IMR-90 (cell line): Measurements from ENCODE around the gene DPYD. TPM values are rescaled to one million over a fixed set of nuclear protein-coding genes. Genes with fewer than 3 reads are reported as not detected.
A peak's percentile ranks its signal among the peaks of the same experiment; 100 is the strongest.

Experiments
- ATAC-seq: fragments of 200-7000 bp; cut with Tn5 transposase; 2 replicates; pipeline ENCODE4 v1.9.1; 2020; ENCODE audit warnings: low read depth, mild to moderate bottlenecking, moderate library complexity
- BruUV-seq: library from RNA; stranded (reverse); fragments of 400-500 nt; replicated peaks from 2 replicates; lab custom pipeline; 2021; lab: Mats Ljungman, UMichigan
- CTCF ChIA-PET: fragments of 300-600 bp; formaldehyde crosslinking; extraction: SDS; loops from one replicate; lab custom pipeline; 2021; ENCODE audit warnings: antibody characterized with exemption; lab: Yijun Ruan, JAX
- POLR2A ChIA-PET: fragments of 300-600 bp; sonication (Branson Sonifier 250); formaldehyde crosslinking; loops from one replicate; lab custom pipeline; 2022; ENCODE audit warnings: antibody characterized with exemption; ENCODE audit not compliant: unreplicated experiment; lab: Charles Lee
- DNase-seq: peaks from one replicate; pipeline ENCODE4 v3.0.0; 2013
- H2AFZ ChIP-seq: replicated peaks from 2 replicates; pipeline ENCODE3; 2013; ENCODE audit warnings: low read length, mild to moderate bottlenecking; ENCODE audit not compliant: poor library complexity
- H2AK5ac ChIP-seq: 2 replicates; pipeline ENCODE4 v1.6.1; 2013; ENCODE audit warnings: low read depth, low read length, inconsistent platforms
- H2AK9ac ChIP-seq: replicated peaks from 2 replicates; pipeline ENCODE3; 2013; ENCODE audit warnings: mild to moderate bottlenecking, low read depth, low read length, moderate library complexity; ENCODE audit not compliant: poor library complexity
- H2BK120ac ChIP-seq: 2 replicates; pipeline ENCODE4 v1.6.1; 2013; ENCODE audit warnings: low read depth, low read length, inconsistent platforms
- H2BK15ac ChIP-seq: 3 replicates; pipeline ENCODE4 v1.6.1; 2013; ENCODE audit warnings: low read depth, low read length, inconsistent platforms
- H2BK20ac ChIP-seq: 2 replicates; pipeline ENCODE4 v1.6.1; 2013; ENCODE audit warnings: low read depth, mild to moderate bottlenecking, inconsistent platforms, low read length, moderate library complexity
- H2BK5ac ChIP-seq: 2 replicates; pipeline ENCODE4 v1.6.1; 2013; ENCODE audit warnings: mild to moderate bottlenecking, low read depth, low read length, inconsistent platforms; ENCODE audit not compliant: poor library complexity, severe bottlenecking
- H3K14ac ChIP-seq: replicated peaks from 2 replicates; pipeline ENCODE4 v1.6.1; 2013; ENCODE audit warnings: low read depth, low read length, inconsistent platforms
- H3K18ac ChIP-seq: 2 replicates; pipeline ENCODE4 v1.6.1; 2013; ENCODE audit warnings: low read depth, low read length, control low read depth
- H3K23ac ChIP-seq: 2 replicates; pipeline ENCODE4 v1.6.1; 2013; ENCODE audit warnings: low read depth, low read length, inconsistent platforms
- H3K27ac ChIP-seq: 2 replicates; pipeline ENCODE4 v1.5.1; 2013; ENCODE audit warnings: mild to moderate bottlenecking, control low read depth, low read length; ENCODE audit not compliant: insufficient read depth
- H3K27me3 ChIP-seq: 2 replicates; pipeline ENCODE4 v1.6.1; 2013; ENCODE audit warnings: low read length; ENCODE audit not compliant: control insufficient read depth, insufficient read depth
- H3K36me3 ChIP-seq: 2 replicates; pipeline ENCODE4 v1.6.1; 2013; ENCODE audit warnings: low read length, mixed read lengths; ENCODE audit not compliant: control insufficient read depth, insufficient read depth
- H3K4ac ChIP-seq: 2 replicates; pipeline ENCODE4 v1.6.1; 2013; ENCODE audit warnings: low read depth, low read length, inconsistent platforms
- H3K4me1 ChIP-seq: 2 replicates; pipeline ENCODE4 v1.6.1; 2013; ENCODE audit warnings: low read length, mixed read lengths; ENCODE audit not compliant: control insufficient read depth, insufficient read depth
- H3K4me2 ChIP-seq: 2 replicates; pipeline ENCODE4 v1.6.1; 2013; ENCODE audit warnings: low read depth, mild to moderate bottlenecking, control low read depth, low read length, moderate library complexity
- H3K4me3 ChIP-seq: 2 replicates; pipeline ENCODE4 v1.5.1; 2013; ENCODE audit warnings: low read depth, mild to moderate bottlenecking, control low read depth, low read length, moderate library complexity; ENCODE audit not compliant: insufficient read depth
- H3K56ac ChIP-seq: 2 replicates; pipeline ENCODE4 v1.6.1; 2013; ENCODE audit warnings: low read length, inconsistent platforms; ENCODE audit not compliant: insufficient read depth; ENCODE audit errors: extremely low read depth
- H3K79me1 ChIP-seq, 2 experiments: 2 replicates each; pipeline ENCODE4 v1.6.1; 2013; ENCODE audit warnings: low read length in 2 of 2, inconsistent platforms in 1 of 2, low read depth in 1 of 2
- H3K9ac ChIP-seq: 2 replicates; pipeline ENCODE4 v1.6.1; 2013; ENCODE audit warnings: low read depth, low read length, control low read depth
- H3K9me1 ChIP-seq: 2 replicates; pipeline ENCODE4 v1.6.1; 2013; ENCODE audit warnings: low read length, inconsistent platforms; ENCODE audit not compliant: insufficient read depth
- H3K9me3 ChIP-seq: 2 replicates; pipeline ENCODE4 v1.6.1; 2013; ENCODE audit warnings: low read length; ENCODE audit not compliant: control insufficient read depth, insufficient read depth
- H4K20me1 ChIP-seq: 2 replicates; pipeline ENCODE4 v1.6.1; 2013; ENCODE audit warnings: low read length, inconsistent platforms; ENCODE audit not compliant: insufficient read depth
- H4K5ac ChIP-seq: 2 replicates; pipeline ENCODE4 v1.6.1; 2013; ENCODE audit warnings: mild to moderate bottlenecking, low read depth, low read length, control low read depth
- H4K8ac ChIP-seq, 2 experiments: 2 replicates each; pipeline ENCODE4 v1.6.1; 2013; ENCODE audit warnings: low read depth in 2 of 2, low read length in 2 of 2, control low read depth in 1 of 2, inconsistent platforms in 1 of 2
- H4K91ac ChIP-seq: 2 replicates; pipeline ENCODE4 v1.6.1; 2013; ENCODE audit warnings: low read depth, low read length, inconsistent platforms; ENCODE audit not compliant: insufficient read depth
- CEBPB ChIP-seq: IDR thresholded peaks from 2 replicates; pipeline ENCODE4 v1.6.1; 2012; ENCODE audit warnings: low read depth, low read length, improper control_type of control experiment
- CHD1 ChIP-seq: IDR thresholded peaks from 2 replicates; pipeline ENCODE4 v1.6.1; 2012; ENCODE audit warnings: low read depth, low read length, improper control_type of control experiment
- FOS ChIP-seq: fragments of 150-350 bp; IDR thresholded peaks from 2 replicates; pipeline ENCODE4 v1.6.1; 2016; ENCODE audit warnings: low read depth, low read length
- WGBS, 2 experiments: methylation state at CpG; one replicate each; pipeline versions ENCODE4 v1.1.5 to v1.1.7; 2013; ENCODE audit warnings: missing lambda C conversion rate in 2 of 2; ENCODE audit not compliant: insufficient read length in 1 of 2; ENCODE audit errors: extremely low coverage in 2 of 2; 5-methylcytosine and 5-hydroxymethylcytosine counted together
- dilution Hi-C: fragments of 300-500 bp; cut with HindIII; formaldehyde crosslinking; loops from one replicate; pipeline ENCODE4 v1.14.3; 2018; ENCODE audit warnings: low sequenced_read_pairs; ENCODE audit not compliant: unreplicated experiment
- in situ Hi-C: fragments of 300-500 bp; cut with MboI; formaldehyde crosslinking; loops from 3 replicates; pipeline ENCODE4 v1.14.3; 2019; ENCODE audit warnings: low sequenced_read_pairs, inconsistent platforms, mixed read lengths
- intact Hi-C: fragments of 100-400 bp; cut with micrococcal nuclease; formaldehyde crosslinking; loops from 2 replicates; pipeline ENCODE4 v1.10.0; 2022
- polyA plus RNA-seq, 3 experiments: library from polyadenylated mRNA; depleted of rRNA; stranded (reverse); fragments of >200 nt; gene quantifications; 2 replicates each; pipeline ENCODE4 v1.2.3, GENCODE V29; 2012; ENCODE audit warnings: low replicate concordance in 1 of 3
- total RNA-seq: library from RNA; depleted of rRNA; stranded (reverse); fragments of >200 nt; gene quantifications from 2 replicates; pipeline ENCODE4 v1.2.3, GENCODE V29; 2012

Gene DPYD
- total and polyA plus RNA-seq, 2 of the 4 experiments (the other 2 are of a cell fraction) = 9.3 to 47.3 TPM

DNA sequence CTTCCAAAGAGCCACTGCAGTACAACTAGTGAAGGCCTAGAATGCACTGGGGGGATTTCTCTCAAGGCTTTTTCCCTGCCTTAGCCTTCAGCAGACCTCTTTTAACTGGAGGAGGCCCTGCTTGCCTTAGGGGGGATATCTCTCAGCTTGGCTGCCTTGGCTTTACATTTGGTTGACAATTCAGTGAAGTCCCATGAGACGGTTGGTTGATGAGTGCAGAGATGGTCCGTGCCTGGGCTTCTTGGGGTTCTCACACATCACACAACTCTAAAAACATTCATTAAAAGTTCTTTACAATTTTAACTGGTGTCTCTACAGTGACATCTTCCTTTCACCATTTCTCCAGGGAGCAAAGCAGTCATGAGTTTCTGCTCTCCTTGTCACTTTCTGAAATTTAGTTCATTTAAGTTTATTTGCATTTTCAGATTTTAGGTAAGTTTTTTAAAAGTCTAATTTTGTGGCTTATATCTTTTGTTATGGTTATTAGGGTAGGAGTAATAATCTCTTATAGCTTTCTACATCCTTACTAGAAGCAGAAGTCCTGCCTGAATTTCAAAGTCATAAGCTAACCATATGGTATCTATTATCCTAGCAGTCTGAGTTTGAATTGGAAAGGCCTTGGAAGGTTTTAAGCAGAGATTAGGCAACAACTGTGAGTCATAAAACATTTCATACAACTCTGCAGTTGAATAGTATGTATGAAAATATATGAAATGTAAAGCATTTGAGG, 487.6 kb downstream of the DPYD start:
- H2BK15ac ChIP-seq = peak overlapping the region; percentile 39; the same call in 1 of the 3 replicates
- peak overlapping the region; percentile 44 for H2BK120ac ChIP-seq
- peak overlapping the region; percentile 58 for H2BK5ac ChIP-seq
- TF ChIP-seq CEBPB (peak; percentile 98), FOS (peak; percentile 74; the same call in 1 of the 2 replicates), CHD1 (no peak)
- H2AFZ ChIP-seq = peak overlapping the region; percentile 29
- H3K4me3 ChIP-seq = no peak overlapping the region
- peak overlapping the region; percentile 13; the same call in 1 of the 2 replicates for H3K27ac ChIP-seq
- no peak overlapping the region for H3K9ac ChIP-seq
- H3K36me3 ChIP-seq = no peaks in the 10 kb centered on the region
- no peaks in the 10 kb centered on the region for H3K79me1 ChIP-seq
- peak overlapping the region; percentile 46; the same call in 1 of the 2 replicates for H3K4ac ChIP-seq
- H3K23ac ChIP-seq = no peak overlapping the region
- H3K4me2 ChIP-seq = no peak overlapping the region
- peak overlapping the region; percentile 17; the same call in 1 of the 2 replicates for H3K14ac ChIP-seq
- no CpG with 5 or more reads among the region's 2 CpGs for WGBS, 2 experiments
- no peak overlapping the region for H3K56ac ChIP-seq
- peak overlapping the region; percentile 6; the same call in 1 of the 2 replicates for H2AK5ac ChIP-seq
- in situ Hi-C loops = no loop called here
- H4K91ac ChIP-seq = peak overlapping the region; percentile 29; the same call in 1 of the 2 replicates
- ATAC-seq (peak; percentile 95), DNase-seq (peak; percentile 93)
- no peaks in the 10 kb centered on the region for H3K9me3 ChIP-seq
- BruUV-seq = no TSS peak
- peak overlapping the region; percentile 69 for H3K18ac ChIP-seq
- H3K4me1 ChIP-seq = peaks cover 4% of the 10 kb centered on the region; the same call in 1 of the 2 replicates
- peak overlapping the region; percentile 63 for H2BK20ac ChIP-seq
- no peaks in the 10 kb centered on the region for H3K27me3 ChIP-seq
- ChIA-PET CTCF (no interaction called here), POLR2A (no interaction called here)
- H2AK9ac ChIP-seq = no peak overlapping the region
- 0 out of 4 replicates have a peak overlapping the region, but pooled peaks of 1 of the 2 experiments have one; percentile 29 for H4K8ac ChIP-seq
- no peaks in the 10 kb centered on the region for H4K20me1 ChIP-seq
- H3K9me1 ChIP-seq = no peaks in the 10 kb centered on the region; the same call in 1 of the 2 replicates
- peak overlapping the region; percentile 64 for H4K5ac ChIP-seq
- intact Hi-C loops = no loop called here
- dilution Hi-C loops = no loop called here
